Mesenchymal stem cell (in vitro differentiated cells and primary cell): ENCODE data around the gene BRMS1L.

Source experiments
- DNase-seq: peaks from one replicate; pipeline ENCODE4 v3.0.0-alpha.2; 2013
- H2AFZ ChIP-seq: one replicate; pipeline ENCODE4 v1.6.1; 2013; ENCODE audit warnings: low read depth, mild to moderate bottlenecking, control low read depth, inconsistent platforms, low read length, moderate library complexity
- H2AK5ac ChIP-seq: 2 replicates; pipeline ENCODE4 v1.6.1; 2013; ENCODE audit warnings: low read length, moderate library complexity, mild to moderate bottlenecking, inconsistent platforms; ENCODE audit not compliant: severe bottlenecking
- H2BK120ac ChIP-seq: one replicate; pipeline ENCODE4 v1.6.1; 2013; ENCODE audit warnings: low read depth, mild to moderate bottlenecking, inconsistent platforms, low read length, moderate library complexity
- H2BK12ac ChIP-seq, 2 experiments: one replicate each; pipeline ENCODE4 v1.6.1; 2013; ENCODE audit warnings: inconsistent platforms in 2 of 2, low read length in 2 of 2, mild to moderate bottlenecking in 2 of 2, moderate library complexity in 2 of 2, control low read depth in 1 of 2
- H2BK15ac ChIP-seq: one replicate; pipeline ENCODE4 v1.6.1; 2013; ENCODE audit warnings: mild to moderate bottlenecking, low read depth, inconsistent platforms; ENCODE audit not compliant: poor library complexity, severe bottlenecking
- H2BK5ac ChIP-seq: 2 replicates; pipeline ENCODE4 v1.6.1; 2013; ENCODE audit warnings: low read depth, mild to moderate bottlenecking, low read length, control low read depth, inconsistent platforms; ENCODE audit not compliant: poor library complexity, severe bottlenecking
- H3K14ac ChIP-seq, 2 experiments: one replicate each; pipeline ENCODE4 v1.6.1; 2013; ENCODE audit warnings: inconsistent platforms in 2 of 2, low read length in 2 of 2, control low read depth in 1 of 2, mild to moderate bottlenecking in 1 of 2, moderate library complexity in 1 of 2
- H3K18ac ChIP-seq, 2 experiments: one replicate each; pipeline ENCODE4 v1.6.1; 2013; ENCODE audit warnings: inconsistent platforms in 2 of 2, low read length in 2 of 2, control low read depth in 1 of 2, low read depth in 1 of 2, mild to moderate bottlenecking in 1 of 2
- H3K23ac ChIP-seq, 2 experiments: one replicate each; pipeline ENCODE4 v1.6.1; 2013; ENCODE audit warnings: inconsistent platforms in 2 of 2, low read length in 2 of 2, mild to moderate bottlenecking in 2 of 2, moderate library complexity in 2 of 2, control low read depth in 1 of 2
- H3K27ac ChIP-seq: 2 replicates; pipeline ENCODE4 v1.5.1; 2013; ENCODE audit warnings: mild to moderate bottlenecking, moderate library complexity, low read length, control low read depth, inconsistent platforms; ENCODE audit not compliant: poor library complexity, severe bottlenecking
- H3K27me3 ChIP-seq, 2 experiments: 2 replicates each; pipeline versions ENCODE4 v1.6.1 to v1.7.0; 2013; ENCODE audit warnings: low read length in 2 of 2, mild to moderate bottlenecking in 2 of 2, moderate library complexity in 2 of 2, control low read depth in 1 of 2, inconsistent platforms in 1 of 2; ENCODE audit not compliant: control insufficient read depth in 1 of 2, insufficient read depth in 1 of 2
- H3K36me3 ChIP-seq, 2 experiments: 2 replicates each; pipeline versions ENCODE4 v1.6.1 to v1.7.0; 2013; ENCODE audit warnings: low read length in 2 of 2, control low read depth in 1 of 2, inconsistent platforms in 1 of 2, low read depth in 1 of 2, mild to moderate bottlenecking in 1 of 2; ENCODE audit not compliant: insufficient read depth in 2 of 2, control insufficient read depth in 1 of 2
- H3K4ac ChIP-seq, 2 experiments: one replicate each; pipeline ENCODE4 v1.6.1; 2013; ENCODE audit warnings: inconsistent platforms in 2 of 2, low read length in 2 of 2, mild to moderate bottlenecking in 2 of 2, moderate library complexity in 2 of 2, control low read depth in 1 of 2, low read depth in 1 of 2
- H3K4me1 ChIP-seq: 2 replicates; pipeline ENCODE4 v1.6.1; 2013; ENCODE audit warnings: low read depth, low read length, control low read depth; ENCODE audit not compliant: control insufficient read depth, insufficient read depth
- H3K4me2 ChIP-seq: 2 replicates; pipeline ENCODE4 v1.6.1; 2013; ENCODE audit warnings: low read length, mild to moderate bottlenecking, inconsistent platforms; ENCODE audit not compliant: poor library complexity, severe bottlenecking
- H3K4me3 ChIP-seq, 2 experiments: 2 replicates each; pipeline versions ENCODE4 v1.5.1 to v1.7.0; 2013; ENCODE audit warnings: low read length in 2 of 2, mild to moderate bottlenecking in 2 of 2, control low read depth in 1 of 2, low read depth in 1 of 2; ENCODE audit not compliant: insufficient read depth in 1 of 2
- H3K79me1 ChIP-seq: replicated peaks from 2 replicates; pipeline ENCODE4 v1.6.1; 2013; ENCODE audit warnings: mild to moderate bottlenecking, control low read depth, low read length, inconsistent platforms; ENCODE audit not compliant: poor library complexity, severe bottlenecking
- H3K9ac ChIP-seq: 2 replicates; pipeline ENCODE4 v1.7.0; 2013; ENCODE audit warnings: mild to moderate bottlenecking, low read length, moderate library complexity
- H3K9me3 ChIP-seq: 2 replicates; pipeline ENCODE4 v1.7.0; 2013; ENCODE audit warnings: mild to moderate bottlenecking, low read length; ENCODE audit not compliant: control insufficient read depth
- H4K8ac ChIP-seq: one replicate; pipeline ENCODE4 v1.6.1; 2013; ENCODE audit warnings: inconsistent platforms, mild to moderate bottlenecking, low read length, moderate library complexity
- H4K91ac ChIP-seq: one replicate; pipeline ENCODE4 v1.6.1; 2013; ENCODE audit warnings: mild to moderate bottlenecking, low read length, inconsistent platforms
- WGBS: methylation state at CpG from one replicate; pipeline ENCODE4 v1.1.7; 2013; ENCODE audit warnings: mixed read lengths; 5-methylcytosine and 5-hydroxymethylcytosine counted together

BRMS1L gene

GRCh38 chr14:35851823-35852222 lies 25.7 kb downstream of the BRMS1L start:
- Histone ChIP-seq H2AK5ac (no peak overlapping the region), H3K36me3 (peaks cover 3 to 23% of the 10 kb centered on the region in 2 experiments), H2BK12ac (no peak overlapping the region), H3K23ac (no peak overlapping the region), H4K8ac (no peak overlapping the region), H3K27ac (no peak overlapping the region), H2BK120ac (no peak overlapping the region), H3K9ac (no peak overlapping the region), H3K27me3 (no peaks in the 10 kb centered on the region), H3K4me2 (no peak overlapping the region), H2BK15ac (no peak overlapping the region), H3K4me3 (no peak overlapping the region), H2BK5ac (no peak overlapping the region), H2AFZ (no peak overlapping the region), H3K79me1 (peaks cover 18% of the 10 kb centered on the region), H3K4me1 (no peaks in the 10 kb centered on the region), H3K9me3 (peaks cover 10% of the 10 kb centered on the region), H3K4ac (no peak overlapping the region), H3K18ac (no peak overlapping the region), H3K14ac (no peak overlapping the region), H4K91ac (no peak overlapping the region)
- DNase-seq = no peak
- WGBS = 93% methylated on average over 2 of the region's 3 CpGs

GRCh38 chr14:35853225-35853624 lies 27.1 kb downstream of the BRMS1L start:
- H3K27me3 ChIP-seq = no peaks in the 10 kb centered on the region
- H3K18ac ChIP-seq = no peak overlapping the region
- no peak overlapping the region for H2BK15ac ChIP-seq
- H3K36me3 ChIP-seq = peaks cover 3 to 20% of the 10 kb centered on the region in 2 experiments
- no peak overlapping the region for H3K27ac ChIP-seq
- no peak overlapping the region for H3K23ac ChIP-seq
- H4K91ac ChIP-seq = no peak overlapping the region
- H3K79me1 ChIP-seq = peaks cover 17% of the 10 kb centered on the region
- WGBS = 98% methylated on average over 2 of the region's 2 CpGs
- no peak overlapping the region for H2BK12ac ChIP-seq
- H3K14ac ChIP-seq = no peak overlapping the region
- H3K9me3 ChIP-seq = peaks cover 10% of the 10 kb centered on the region
- no peak overlapping the region for H2BK120ac ChIP-seq
- no peak overlapping the region for H2AFZ ChIP-seq
- H3K4me1 ChIP-seq = no peaks in the 10 kb centered on the region
- H3K4me2 ChIP-seq = no peak overlapping the region
- H3K9ac ChIP-seq = no peak overlapping the region
- no peak overlapping the region for H4K8ac ChIP-seq
- DNase-seq = no peak
- no peak overlapping the region for H3K4ac ChIP-seq
- H2AK5ac ChIP-seq = no peak overlapping the region
- no peak overlapping the region for H2BK5ac ChIP-seq
- H3K4me3 ChIP-seq = no peak overlapping the region

GRCh38 chr14:35854696-35855270 lies 28.6 kb downstream of the BRMS1L start:
- Histone ChIP-seq H2BK12ac (no peak overlapping the region), H2BK15ac (no peak overlapping the region), H4K8ac (no peak overlapping the region), H3K9ac (no peak overlapping the region), H3K4me2 (no peak overlapping the region), H3K4ac (no peak overlapping the region), H2BK120ac (no peak overlapping the region), H3K18ac (no peak overlapping the region), H3K23ac (no peak overlapping the region), H3K79me1 (peaks cover 16% of the 10 kb centered on the region), H2BK5ac (no peak overlapping the region), H3K36me3 (peaks cover 6 to 13% of the 10 kb centered on the region in 2 experiments), H3K4me1 (no peaks in the 10 kb centered on the region), H3K9me3 (peaks cover 10% of the 10 kb centered on the region), H3K27ac (no peak overlapping the region), H3K14ac (no peak overlapping the region), H2AFZ (no peak overlapping the region), H2AK5ac (no peak overlapping the region), H3K4me3 (no peak overlapping the region), H4K91ac (no peak overlapping the region), H3K27me3 (no peaks in the 10 kb centered on the region)
- WGBS = 100% methylated on average over 1 of the region's 1 CpG
- no peak for DNase-seq

- H2BK5ac ChIP-seq = no peak overlapping the region
- peaks cover 15% of the 10 kb centered on the region for H3K79me1 ChIP-seq
- no peak overlapping the region for H3K4ac ChIP-seq
- WGBS = 99% methylated on average over 4 of the region's 6 CpGs
- H2BK12ac ChIP-seq = no peak overlapping the region
- H4K8ac ChIP-seq = no peak overlapping the region
- peaks cover 5 to 13% of the 10 kb centered on the region in 2 experiments for H3K36me3 ChIP-seq
- H3K4me2 ChIP-seq = no peak overlapping the region
- H2AFZ ChIP-seq = no peak overlapping the region
- no peak overlapping the region for H2BK120ac ChIP-seq
- no peak overlapping the region for H3K9ac ChIP-seq
- no peak overlapping the region for H3K27ac ChIP-seq
- peaks cover 10% of the 10 kb centered on the region for H3K9me3 ChIP-seq
- no peak overlapping the region for H2AK5ac ChIP-seq
- peak overlapping the region in 1 of 2 experiments; percentile 46 for H3K23ac ChIP-seq
- H3K4me1 ChIP-seq = no peaks in the 10 kb centered on the region
- H3K18ac ChIP-seq = no peak overlapping the region
- no peak overlapping the region for H2BK15ac ChIP-seq
- no peak overlapping the region for H3K4me3 ChIP-seq
- DNase-seq = no peak
- no peak overlapping the region for H3K14ac ChIP-seq
- H3K27me3 ChIP-seq = no peaks in the 10 kb centered on the region
- H4K91ac ChIP-seq = no peak overlapping the region
Observed at GRCh38 chr14:35855876-35856481, 29.8 kb downstream of the BRMS1L start.
